SU-DHL-6 (cell line): ENCODE data around the gene HELQ.
A peak's percentile ranks its signal among the peaks of the same experiment; 100 is the strongest.

ENCODE experiments used
- H2AFZ ChIP-seq: fragments of 200-600 bp; sonication (generic); 2 replicates; pipeline ENCODE4 v1.6.1; 2014; ENCODE audit warnings: low read depth, mild to moderate bottlenecking, moderate library complexity, mixed read lengths, antibody characterized with exemption, low read length; ENCODE audit not compliant: severe bottlenecking
- H3F3A ChIP-seq: fragments of 200-600 bp; shearing (Covaris generic); 2 replicates; pipeline ENCODE4 v1.6.0; 2016; ENCODE audit warnings: antibody characterized with exemption, mild to moderate bottlenecking; ENCODE audit not compliant: insufficient read depth
- H3K27ac ChIP-seq: fragments of 200-600 bp; sonication (generic); 2 replicates; pipeline ENCODE4 v1.5.1; 2016; ENCODE audit warnings: low read depth, mild to moderate bottlenecking, low read length, moderate library complexity, mixed read lengths
- H3K27me3 ChIP-seq: fragments of 200-600 bp; sonication (generic), shearing (Covaris generic); 2 replicates; pipeline ENCODE4 v1.6.0; 2014; ENCODE audit warnings: mild to moderate bottlenecking, low read length
- H3K36me3 ChIP-seq: fragments of 200-600 bp; sonication (generic); 2 replicates; pipeline ENCODE4 v1.6.1; 2014; ENCODE audit warnings: mild to moderate bottlenecking, low read length, mixed read lengths
- H3K4me2 ChIP-seq: fragments of 300-600, 200-600 bp; shearing (Covaris generic), sonication (generic); 2 replicates; pipeline ENCODE4 v1.6.0; 2014; ENCODE audit warnings: low read length, low read depth, mild to moderate bottlenecking; ENCODE audit not compliant: poor library complexity, severe bottlenecking
- H3K4me3 ChIP-seq: fragments of 200-600 bp; sonication (generic); 2 replicates; pipeline ENCODE4 v1.5.1; 2014; ENCODE audit warnings: antibody characterized with exemption, low read length, mild to moderate bottlenecking, mixed read lengths; ENCODE audit not compliant: insufficient read depth, poor library complexity, severe bottlenecking
- H3K79me2 ChIP-seq: fragments of 200-600 bp; sonication (generic); 2 replicates; pipeline ENCODE4 v1.6.1; 2014; ENCODE audit warnings: mild to moderate bottlenecking, low read length, moderate library complexity; ENCODE audit not compliant: insufficient read depth
- H3K9ac ChIP-seq: fragments of 200-600 bp; sonication (generic); 2 replicates; pipeline ENCODE4 v1.7.0; 2014; ENCODE audit warnings: mild to moderate bottlenecking, low read length
- H3K9me2 ChIP-seq: fragments of 200-600 bp; sonication (generic); replicated peaks from 2 replicates; pipeline ENCODE4 v1.6.1; 2014; ENCODE audit warnings: low read length; ENCODE audit not compliant: insufficient read depth
- H3K9me3 ChIP-seq: fragments of 200-600 bp; sonication (generic); 2 replicates; pipeline ENCODE4 v1.6.1; 2014; ENCODE audit warnings: low read length, mixed read lengths; ENCODE audit not compliant: insufficient read depth
- H4K20me1 ChIP-seq: fragments of 200-600 bp; sonication (generic); 2 replicates; pipeline ENCODE4 v1.6.1; 2014; ENCODE audit warnings: low read depth, mild to moderate bottlenecking, antibody characterized with exemption, low read length, moderate library complexity, mixed read lengths
- EZH2phosphoT487 ChIP-seq: fragments of 200-600 bp; sonication (generic), shearing (Covaris generic); conservative IDR thresholded peaks from 2 replicates; pipeline ENCODE4 v1.6.1; 2018; ENCODE audit warnings: mild to moderate bottlenecking, antibody characterized with exemption, low read length, moderate library complexity, mixed read lengths
- TF ChIP-seq, protein P1 (sequence below): fragments of 200-600 bp; sonication (generic); IDR thresholded peaks from one replicate; pipeline ENCODE4 v1.5.1; 2017; ENCODE audit warnings: antibody characterized with exemption, mild to moderate bottlenecking, low read length, moderate library complexity; ENCODE audit not compliant: insufficient read depth, poor library complexity, severe bottlenecking

The HELQ gene

DNA sequence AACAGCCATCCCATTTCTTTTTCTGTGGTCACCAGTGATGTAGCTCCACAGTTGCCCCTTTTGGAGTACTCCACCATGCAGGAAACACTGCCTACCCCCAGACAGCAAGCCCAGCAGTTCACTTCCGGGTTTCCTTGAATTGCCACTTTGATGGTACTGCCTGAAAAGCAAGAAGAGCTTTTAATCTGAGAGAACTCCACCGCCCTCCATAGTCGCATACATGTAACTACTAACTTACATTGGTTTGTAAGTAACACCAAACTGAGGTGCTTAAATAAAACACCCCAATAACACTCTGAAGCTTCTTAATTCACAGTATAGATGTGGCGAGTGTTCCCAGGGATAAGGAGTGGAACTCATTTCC, 67.3 kb downstream of the HELQ start:
- Histone ChIP-seq H3F3A (no peaks in the 10 kb centered on the region), H3K27me3 (no peaks in the 10 kb centered on the region), H3K9me2 (no peaks in the 10 kb centered on the region), H4K20me1 (no peaks in the 10 kb centered on the region), H3K4me3 (no peak overlapping the region), H3K4me2 (no peak overlapping the region), H3K9ac (no peak overlapping the region), H3K79me2 (no peaks in the 10 kb centered on the region), H3K27ac (no peak overlapping the region), H3K36me3 (no peaks in the 10 kb centered on the region), H3K9me3 (no peaks in the 10 kb centered on the region), H2AFZ (peak overlapping the region; percentile 59)
- TF ChIP-seq EZH2phosphoT487, result no peak
- TF ChIP-seq, protein P1, sequence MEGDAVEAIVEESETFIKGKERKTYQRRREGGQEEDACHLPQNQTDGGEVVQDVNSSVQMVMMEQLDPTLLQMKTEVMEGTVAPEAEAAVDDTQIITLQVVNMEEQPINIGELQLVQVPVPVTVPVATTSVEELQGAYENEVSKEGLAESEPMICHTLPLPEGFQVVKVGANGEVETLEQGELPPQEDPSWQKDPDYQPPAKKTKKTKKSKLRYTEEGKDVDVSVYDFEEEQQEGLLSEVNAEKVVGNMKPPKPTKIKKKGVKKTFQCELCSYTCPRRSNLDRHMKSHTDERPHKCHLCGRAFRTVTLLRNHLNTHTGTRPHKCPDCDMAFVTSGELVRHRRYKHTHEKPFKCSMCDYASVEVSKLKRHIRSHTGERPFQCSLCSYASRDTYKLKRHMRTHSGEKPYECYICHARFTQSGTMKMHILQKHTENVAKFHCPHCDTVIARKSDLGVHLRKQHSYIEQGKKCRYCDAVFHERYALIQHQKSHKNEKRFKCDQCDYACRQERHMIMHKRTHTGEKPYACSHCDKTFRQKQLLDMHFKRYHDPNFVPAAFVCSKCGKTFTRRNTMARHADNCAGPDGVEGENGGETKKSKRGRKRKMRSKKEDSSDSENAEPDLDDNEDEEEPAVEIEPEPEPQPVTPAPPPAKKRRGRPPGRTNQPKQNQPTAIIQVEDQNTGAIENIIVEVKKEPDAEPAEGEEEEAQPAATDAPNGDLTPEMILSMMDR, result no peak

DNA sequence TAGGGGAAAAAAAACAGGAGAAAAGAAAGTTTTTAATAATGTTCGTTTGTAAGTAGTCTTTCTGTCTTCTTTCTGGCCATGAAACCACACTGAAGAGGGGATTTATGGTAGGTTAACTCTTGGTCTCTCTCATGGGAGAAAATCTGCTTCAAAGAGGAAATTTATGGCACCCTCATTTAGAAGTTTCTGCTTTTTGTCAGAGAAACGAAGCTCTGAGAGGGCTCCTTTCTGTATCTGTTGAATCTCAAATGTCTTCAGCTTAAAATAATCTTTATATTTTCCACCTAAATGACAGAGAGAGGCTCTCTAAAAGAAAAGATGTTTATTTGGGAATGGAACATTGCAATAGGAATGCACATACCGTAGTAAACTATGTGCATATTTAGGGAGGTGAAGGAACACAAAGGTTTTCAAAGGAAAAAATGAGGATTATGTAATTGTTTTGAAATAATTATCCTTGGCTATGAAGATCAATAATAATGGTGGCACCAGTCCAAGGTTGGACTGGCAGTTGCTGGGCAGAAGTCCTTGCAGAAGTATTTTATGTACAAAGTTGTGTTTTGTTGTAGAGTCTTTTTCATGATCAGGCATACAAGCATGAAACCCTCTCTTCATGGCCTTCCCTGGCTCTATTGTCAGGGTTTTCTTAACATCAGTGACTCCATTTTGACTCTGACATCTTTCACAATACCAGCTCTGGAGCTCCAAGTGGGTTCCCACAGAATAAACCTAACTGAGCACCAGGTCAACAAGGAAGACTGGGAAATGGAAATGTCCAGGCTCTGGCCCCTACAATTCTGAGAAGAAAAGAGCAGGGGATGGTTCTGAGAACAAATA, 67.9 kb downstream of the HELQ start:
- Histone ChIP-seq H3K4me2 (no peak overlapping the region), H3K4me3 (no peak overlapping the region), H3K9me3 (no peaks in the 10 kb centered on the region), H3K27me3 (no peaks in the 10 kb centered on the region), H3K9me2 (no peaks in the 10 kb centered on the region), H3K36me3 (no peaks in the 10 kb centered on the region), H3F3A (no peaks in the 10 kb centered on the region), H3K27ac (no peak overlapping the region), H3K9ac (no peak overlapping the region), H4K20me1 (no peaks in the 10 kb centered on the region), H2AFZ (peak overlapping the region; percentile 59), H3K79me2 (no peaks in the 10 kb centered on the region)
- TF ChIP-seq EZH2phosphoT487, result no peak
- TF ChIP-seq, protein P1, result no peak

DNA sequence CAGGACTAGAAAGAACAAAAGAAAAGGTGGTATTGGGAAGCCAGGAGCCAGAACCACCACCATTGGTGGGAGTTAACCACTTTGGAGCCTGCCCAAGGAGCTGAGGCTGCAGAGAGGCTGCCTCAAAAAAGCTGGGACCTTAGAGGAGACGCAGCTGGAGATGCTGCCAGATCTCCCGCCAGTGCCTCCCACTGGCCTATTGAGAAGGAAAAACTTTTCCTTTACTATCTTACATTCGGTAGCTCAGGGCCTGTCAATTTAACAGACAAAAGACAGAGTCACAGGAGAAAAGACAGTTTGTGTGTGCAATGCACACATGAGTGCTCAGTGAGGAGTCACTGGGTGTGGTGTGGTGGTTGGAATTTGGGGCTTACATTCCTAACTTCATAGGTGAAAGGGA, 68.6 kb downstream of the HELQ start:
- H3K9ac ChIP-seq, result no peak overlapping the region
- no peak overlapping the region for H3K4me2 ChIP-seq
- H3K79me2 ChIP-seq, result no peaks in the 10 kb centered on the region
- no peaks in the 10 kb centered on the region for H3K27me3 ChIP-seq
- H3K4me3 ChIP-seq, result no peak overlapping the region
- no peaks in the 10 kb centered on the region for H3K9me3 ChIP-seq
- H2AFZ ChIP-seq, result no peak overlapping the region
- no peak for TF ChIP-seq EZH2phosphoT487
- TF ChIP-seq, protein P1, result no peak
- no peaks in the 10 kb centered on the region for H3F3A ChIP-seq
- no peak overlapping the region for H3K27ac ChIP-seq
- H4K20me1 ChIP-seq, result no peaks in the 10 kb centered on the region
- no peaks in the 10 kb centered on the region for H3K9me2 ChIP-seq
- no peaks in the 10 kb centered on the region for H3K36me3 ChIP-seq
